ENCODE data around the gene CAPN8. TPM values are rescaled to one million over a fixed set of nuclear protein-coding genes. Genes with fewer than 3 reads are reported as not detected.

The CAPN8 gene
- total RNA-seq, 1 donor from 2014 or later: 16.4 TPM

GRCh38 chr1:223617323-223618070 is 48.0 kb downstream of the CAPN8 start:
- peak; percentile 24 for DNase-seq

DNA sequence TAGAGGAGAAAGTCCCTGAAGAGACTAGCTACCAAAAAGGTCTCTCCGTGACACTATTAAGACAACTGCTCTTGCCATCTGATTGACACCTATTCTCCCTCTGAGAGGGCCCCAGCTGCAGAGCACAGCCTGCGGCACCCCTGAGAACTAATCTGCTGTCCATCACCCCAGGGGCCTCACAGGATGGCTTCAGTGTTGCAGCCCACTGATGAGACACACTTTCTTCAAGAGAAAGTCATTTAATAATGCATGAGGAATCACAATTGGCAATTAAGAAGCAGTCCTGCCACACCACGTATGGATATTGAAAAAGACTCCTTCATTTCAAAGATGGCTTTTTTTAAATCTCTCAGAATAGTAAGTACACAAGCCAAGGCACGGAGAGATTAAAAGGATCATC is 48.9 kb downstream of the CAPN8 start:
- no peak for DNase-seq

DNA sequence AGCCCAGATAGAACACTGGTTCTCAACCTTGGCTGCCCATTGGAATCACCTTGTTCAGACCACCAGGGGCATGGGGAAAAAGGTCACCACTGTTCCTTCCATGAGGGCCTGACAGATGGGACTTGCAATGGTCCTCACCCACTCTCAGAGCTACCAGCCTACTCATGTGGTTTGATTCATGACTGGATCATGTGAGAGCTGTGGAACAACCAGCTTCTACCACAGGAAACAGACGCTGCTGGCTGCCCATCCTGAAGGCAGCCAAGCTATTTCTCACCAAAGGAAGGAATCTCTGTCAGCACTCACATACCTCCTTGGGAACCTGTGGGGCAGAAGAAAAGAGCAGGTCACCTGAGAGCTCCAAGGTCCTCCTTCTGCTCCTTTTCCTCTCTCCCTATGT is 53.6 kb downstream of the CAPN8 start:
- DNase-seq: no peak

DNA sequence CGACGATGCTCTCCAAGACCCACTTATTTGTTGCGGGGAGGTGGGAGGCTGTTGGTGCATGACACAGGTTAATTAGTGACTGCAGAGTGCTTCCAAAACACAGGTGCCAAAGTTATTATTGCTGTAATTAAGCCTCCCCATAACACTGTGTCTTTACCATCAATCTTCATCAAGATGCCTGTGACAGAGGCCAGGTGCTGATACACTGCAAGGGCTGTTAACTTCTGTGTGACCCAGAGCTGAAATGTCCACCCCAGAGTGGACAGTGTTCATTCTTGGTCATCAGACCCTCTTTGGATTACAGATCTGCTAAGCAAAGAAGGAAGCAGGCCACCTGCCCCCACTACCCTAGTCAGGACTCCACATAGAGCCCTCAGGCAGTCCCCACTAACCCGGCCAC is 55.5 kb downstream of the CAPN8 start:
- DNase-seq: no peak

- DNase-seq: no peak
Observed at GRCh38 chr1:223609066-223609465, 56.4 kb downstream of the CAPN8 start.

DNA sequence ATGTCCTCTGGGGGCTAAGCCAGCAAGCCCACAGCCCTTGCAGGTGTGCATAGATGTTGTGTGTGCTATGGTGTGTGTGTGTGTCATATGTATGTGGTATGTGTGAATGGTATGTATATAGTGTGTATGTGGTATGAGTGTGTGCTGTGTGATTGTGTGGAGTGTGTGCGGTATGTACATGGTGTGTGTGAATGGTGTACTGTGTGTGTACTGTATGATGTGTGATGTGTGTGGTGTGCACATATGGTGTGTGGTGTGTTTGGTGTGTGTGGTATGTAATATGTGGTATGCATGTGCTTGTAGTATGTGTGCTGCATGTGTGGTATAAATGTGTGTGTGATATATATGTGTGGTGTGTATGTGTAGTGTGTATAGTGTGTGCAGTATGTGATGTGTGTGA is 107.0 kb downstream of the CAPN8 start:
- no peak for DNase-seq

- no peak for DNase-seq
Observed at GRCh38 chr1:223557130-223557475, 108.4 kb downstream of the CAPN8 start.

- DNase-seq: no peak
Observed at GRCh38 chr1:223556414-223557129, 108.9 kb downstream of the CAPN8 start.

- DNase-seq: no peak
Observed at GRCh38 chr1:223553957-223554356, 111.5 kb downstream of the CAPN8 start.

DNA sequence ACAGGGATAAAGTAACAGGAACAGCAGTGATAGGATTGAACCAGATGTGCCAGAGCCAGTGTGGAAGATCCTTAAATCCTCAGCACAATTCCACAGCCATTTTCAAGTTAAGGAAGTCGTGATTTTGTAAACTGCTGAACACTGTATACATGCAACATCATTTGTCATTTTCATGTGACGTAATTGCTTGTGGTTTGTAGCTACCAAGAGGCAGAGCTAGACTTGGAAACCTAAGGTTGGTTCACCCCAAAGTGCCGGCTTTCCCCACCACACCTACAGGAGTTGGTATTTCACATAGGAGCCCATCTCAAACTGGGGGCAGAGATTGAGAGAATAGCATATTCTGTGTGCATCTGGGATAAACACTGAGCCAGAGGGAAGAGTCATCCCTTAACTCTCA is 113.9 kb downstream of the CAPN8 start:
- no peak for DNase-seq

DNA sequence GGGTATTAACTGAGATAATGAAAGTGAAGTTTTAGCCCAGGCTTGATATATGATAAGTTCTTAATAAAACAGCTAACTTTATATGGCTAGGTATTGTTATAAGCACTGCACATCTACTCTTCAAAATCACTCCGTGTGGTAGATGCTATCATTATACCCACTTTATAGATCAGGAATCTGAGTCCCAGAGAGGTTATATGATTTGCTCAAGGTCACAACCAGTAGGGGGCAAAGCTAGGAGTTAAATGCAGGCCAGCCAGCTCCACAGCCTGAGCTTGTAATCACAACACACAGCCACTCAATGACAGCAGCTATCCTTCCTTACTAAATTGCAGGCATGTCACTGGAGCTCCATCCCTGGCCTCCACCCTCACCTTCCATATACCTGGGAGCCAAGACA is 115.8 kb downstream of the CAPN8 start:
- no peak for DNase-seq

- no peak for DNase-seq
Observed at GRCh38 chr1:223547316-223548114, 118.0 kb downstream of the CAPN8 start.

GRCh38 chr1:223545343-223545742 is 120.2 kb downstream of the CAPN8 start:
- no peak for DNase-seq

DNA sequence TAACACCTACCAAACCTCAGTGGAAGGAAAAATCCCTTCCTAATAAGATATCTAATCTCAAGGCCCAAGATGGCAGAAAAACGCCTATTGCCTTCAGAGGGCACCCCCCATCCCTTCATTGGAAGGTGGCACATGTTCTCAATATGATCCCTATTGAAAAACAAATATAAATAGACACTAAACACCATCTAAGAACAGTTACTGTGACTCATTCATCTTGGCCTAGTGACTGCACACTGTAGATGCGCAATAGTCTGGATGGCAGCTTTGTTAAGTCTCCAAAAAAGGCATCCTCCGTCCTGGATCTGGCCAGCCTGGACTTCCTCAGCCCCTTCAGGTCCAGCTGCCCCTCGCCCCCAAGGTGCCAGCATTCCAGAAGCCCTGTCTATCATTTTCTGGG is 121.9 kb downstream of the CAPN8 start:
- DNase-seq: no peak

GRCh38 chr1:223542831-223543230 is 122.7 kb downstream of the CAPN8 start:
- DNase-seq: no peak

GRCh38 chr1:223540485-223541106 is 124.9 kb downstream of the CAPN8 start:
- no peak for DNase-seq

GRCh38 chr1:223539750-223540149 is 125.8 kb downstream of the CAPN8 start:
- no peak for DNase-seq

DNA sequence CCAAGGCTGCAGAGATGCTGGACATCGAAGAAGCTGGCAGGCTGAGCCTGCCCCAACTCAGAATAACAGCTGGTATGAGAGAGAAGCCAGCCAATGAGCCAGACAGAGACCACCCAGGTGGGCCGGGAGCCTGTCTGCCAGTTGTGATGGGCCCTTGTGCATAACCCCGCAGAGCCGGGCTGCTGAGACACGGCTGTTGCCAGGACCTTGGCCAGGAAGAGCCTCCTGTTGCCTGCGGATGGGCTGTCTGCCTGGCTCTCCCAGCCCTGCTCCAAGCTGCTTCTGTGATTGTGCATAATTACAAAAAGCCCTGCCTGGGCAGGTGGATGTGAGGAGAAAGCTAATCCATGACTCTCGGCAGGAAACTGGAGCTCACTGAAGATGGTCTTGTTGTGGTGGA is 126.5 kb downstream of the CAPN8 start:
- no peak for DNase-seq

- DNase-seq: no peak
Observed at GRCh38 chr1:223535319-223535718, 130.2 kb downstream of the CAPN8 start.

- DNase-seq: no peak
Observed at GRCh38 chr1:223534677-223535076, 130.8 kb downstream of the CAPN8 start.

- DNase-seq: no peak
Observed at GRCh38 chr1:223533708-223534107, 131.8 kb downstream of the CAPN8 start.

GRCh38 chr1:223531742-223532341 is 133.7 kb downstream of the CAPN8 start:
- peak; percentile 2 for DNase-seq
